Memory B cell (primary cell): Measurements from ENCODE around the gene CHD3.
"Not testable (repeated sequence)": the region's sequence is repeated elsewhere in the genome, so short reads cannot be mapped to it uniquely, and the experiment has no call there.

Experiments used
- ATAC-seq: fragments of 150-1000 bp; cut with Tn5 transposase; 2 replicates; pipeline ENCODE4 v1.10.0; 2021; ENCODE audit warnings: low read depth, mild to moderate bottlenecking, moderate library complexity
- DNase-seq, 2 donors: peaks; one replicate each; pipeline ENCODE4 v3.0.0; 2022; ENCODE audit warnings: low spot score in 2 of 2
- H3K27ac Mint-ChIP-seq: one replicate; pipeline ENCODE4 v1.8.0; 2022; ENCODE audit warnings: mild to moderate bottlenecking, moderate library complexity, mixed read lengths
- H3K27me3 Mint-ChIP-seq: one replicate; pipeline ENCODE4 v1.8.0; 2022; ENCODE audit warnings: mixed read lengths
- H3K36me3 Mint-ChIP-seq: one replicate; pipeline ENCODE4 v1.8.0; 2022; ENCODE audit warnings: mild to moderate bottlenecking, mixed read lengths
- H3K4me1 Mint-ChIP-seq: one replicate; pipeline ENCODE4 v1.8.0; 2022; ENCODE audit warnings: mixed read lengths
- H3K4me3 Mint-ChIP-seq: one replicate; pipeline ENCODE4 v1.8.0; 2022; ENCODE audit warnings: mild to moderate bottlenecking, moderate library complexity, mixed read lengths
- H3K9me3 Mint-ChIP-seq: one replicate; pipeline ENCODE4 v1.8.0; 2022; ENCODE audit warnings: mixed read lengths

CHD3 gene

GRCh38 chr17:7854078-7854777, 34.4 kb upstream of the CHD3 start:
- Mint-ChIP-seq H3K27me3 (no peaks in the 10 kb centered on the region), H3K27ac (no peak overlapping the region), H3K4me1 (peaks cover 19% of the 10 kb centered on the region), H3K4me3 (peak overlapping the region; percentile 27), H3K9me3 (no peaks in the 10 kb centered on the region), H3K36me3 (peaks cover 3% of the 10 kb centered on the region)
- ATAC-seq (no peak), DNase-seq (peak; percentile 2 to 16)

- no peaks in the 10 kb centered on the region for H3K27me3 Mint-ChIP-seq
- H3K27ac Mint-ChIP-seq: no peak within 1 kb of the TSS
- no peak for ATAC-seq
- DNase-seq: peak; percentile 8 to 34
- H3K9me3 Mint-ChIP-seq: no peaks in the 10 kb centered on the region
- peak within 1 kb of the TSS; percentile 27 for H3K4me3 Mint-ChIP-seq
- peaks cover 2% of the 10 kb centered on the region for H3K36me3 Mint-ChIP-seq
- peaks cover 19% of the 10 kb centered on the region for H3K4me1 Mint-ChIP-seq
Observed at GRCh38 chr17:7854851-7855659, 33.5 kb upstream of the CHD3 start, which contains the start of gene TMEM88. TSS of gene TMEM88 (plus strand) at chr17:7855066. CDS start at chr17:7855075, 9 bp downstream.

GRCh38 chr17:7855660-7856010, 33.0 kb upstream of the CHD3 start:
- H3K4me3 Mint-ChIP-seq: no peak overlapping the region

GRCh38 chr17:7856011-7856810, 32.4 kb upstream of the CHD3 start:
- H3K36me3 Mint-ChIP-seq: peaks cover 2% of the 10 kb centered on the region
- no peaks in the 10 kb centered on the region for H3K27me3 Mint-ChIP-seq
- no peak overlapping the region for H3K4me3 Mint-ChIP-seq
- DNase-seq (peak in 1 of 2 donors; percentile 27), ATAC-seq (no peak)
- no peak overlapping the region for H3K27ac Mint-ChIP-seq
- peaks cover 15% of the 10 kb centered on the region for H3K4me1 Mint-ChIP-seq
- H3K9me3 Mint-ChIP-seq: no peaks in the 10 kb centered on the region

More at GRCh38 chr17:7855660-7856010, 33.0 kb upstream of the CHD3 start:
- H3K27me3 Mint-ChIP-seq: no peaks in the 10 kb centered on the region
- H3K9me3 Mint-ChIP-seq: no peaks in the 10 kb centered on the region
- H3K4me1 Mint-ChIP-seq: peaks cover 19% of the 10 kb centered on the region
- peaks cover 2% of the 10 kb centered on the region for H3K36me3 Mint-ChIP-seq
- ATAC-seq: no peak
- DNase-seq: peak in 1 of 2 donors; percentile 44
- H3K27ac Mint-ChIP-seq: no peak overlapping the region

GRCh38 chr17:7856811-7857712, 31.5 kb upstream of the CHD3 start, which contains the start of gene NAA38:
TSS of gene NAA38 (minus strand) at chr17:7857559. CDS start at chr17:7857463, 96 bp downstream.
- peaks cover 2% of the 10 kb centered on the region for H3K36me3 Mint-ChIP-seq
- H3K4me3 Mint-ChIP-seq: no peak within 1 kb of the TSS
- no peaks in the 10 kb centered on the region for H3K27me3 Mint-ChIP-seq
- H3K4me1 Mint-ChIP-seq: peaks cover 8% of the 10 kb centered on the region
- peak; percentile 91 to 92 for DNase-seq
- no peaks in the 10 kb centered on the region for H3K9me3 Mint-ChIP-seq
- H3K27ac Mint-ChIP-seq: no peak within 1 kb of the TSS
- peak; percentile 81 for ATAC-seq

- Mint-ChIP-seq H3K4me1 (peaks cover 8% of the 10 kb centered on the region), H3K4me3 (no peak within 1 kb of the TSS), H3K27me3 (no peaks in the 10 kb centered on the region), H3K9me3 (no peaks in the 10 kb centered on the region), H3K36me3 (peaks cover 2% of the 10 kb centered on the region), H3K27ac (no peak within 1 kb of the TSS)
- ATAC-seq (peak; percentile 54), DNase-seq (peak; percentile 86 to 88)
Observed at GRCh38 chr17:7857713-7858521, 30.7 kb upstream of the CHD3 start, which contains the start of gene CYB5D1. TSS of gene CYB5D1 (plus strand) at chr17:7858003. CDS start at chr17:7858135, 132 bp downstream.

GRCh38 chr17:7858522-7858810, 30.1 kb upstream of the CHD3 start:
- Mint-ChIP-seq H3K9me3 (no peaks in the 10 kb centered on the region), H3K36me3 (peaks cover 2% of the 10 kb centered on the region), H3K27me3 (no peaks in the 10 kb centered on the region), H3K4me1 (peaks cover 11% of the 10 kb centered on the region), H3K27ac (no peak overlapping the region), H3K4me3 (no peak overlapping the region)
- ATAC-seq: no peak
- peak in 1 of 2 donors; percentile 30 for DNase-seq

GRCh38 chr17:7859028-7859427, 29.6 kb upstream of the CHD3 start:
- Mint-ChIP-seq H3K36me3 (no peaks in the 10 kb centered on the region), H3K27me3 (no peaks in the 10 kb centered on the region), H3K27ac (no peak overlapping the region), H3K4me1 (peaks cover 11% of the 10 kb centered on the region), H3K4me3 (peak overlapping the region; percentile 50), H3K9me3 (no peaks in the 10 kb centered on the region)
- DNase-seq (no peak), ATAC-seq (no peak)

GRCh38 chr17:7862692-7863437, 25.7 kb upstream of the CHD3 start:
- DNase-seq: peak in 1 of 2 donors; percentile 44
- Mint-ChIP-seq H3K36me3 (peaks cover 6% of the 10 kb centered on the region), H3K4me1 (peaks cover 13% of the 10 kb centered on the region), H3K4me3 (no peak overlapping the region), H3K27ac (no peak overlapping the region), H3K27me3 (no peaks in the 10 kb centered on the region), H3K9me3 (no peaks in the 10 kb centered on the region)
- no peak for ATAC-seq

- peaks cover 13% of the 10 kb centered on the region for H3K4me1 Mint-ChIP-seq
- DNase-seq, H3K9me3 Mint-ChIP-seq, ATAC-seq, H3K27ac Mint-ChIP-seq, H3K36me3 Mint-ChIP-seq, H3K4me3 Mint-ChIP-seq, H3K27me3 Mint-ChIP-seq: not testable (repeated sequence)
Observed at GRCh38 chr17:7864384-7864783, 24.2 kb upstream of the CHD3 start.

GRCh38 chr17:7864995-7865650, 23.5 kb upstream of the CHD3 start:
- no peaks in the 10 kb centered on the region for H3K27me3 Mint-ChIP-seq
- peaks cover 13% of the 10 kb centered on the region for H3K4me1 Mint-ChIP-seq
- ATAC-seq: no peak
- H3K9me3 Mint-ChIP-seq: no peaks in the 10 kb centered on the region
- peaks cover 6% of the 10 kb centered on the region for H3K36me3 Mint-ChIP-seq
- H3K4me3 Mint-ChIP-seq: no peak overlapping the region
- H3K27ac Mint-ChIP-seq: no peak overlapping the region
- no peak for DNase-seq
